KMS-11 (cell line): ENCODE results near the gene PDE11A.

Experiments
- H2AFZ ChIP-seq: fragments of 200-600 bp; sonication (generic); 2 replicates; pipeline ENCODE4 v1.6.1; 2016; ENCODE audit warnings: antibody characterized with exemption, mixed run types, low read depth
- H3K27ac ChIP-seq: fragments of 200-600 bp; sonication (generic); 2 replicates; pipeline ENCODE4 v1.6.1; 2016; ENCODE audit warnings: mild to moderate bottlenecking, mixed run types
- H3K27me3 ChIP-seq: fragments of 200-600 bp; sonication (generic); 2 replicates; pipeline ENCODE4 v1.6.1; 2017; ENCODE audit warnings: mild to moderate bottlenecking, low read depth, mixed run types, moderate library complexity; ENCODE audit not compliant: insufficient read depth
- H3K36me3 ChIP-seq: fragments of 200-600 bp; sonication (generic); 2 replicates; pipeline ENCODE4 v1.6.1; 2017; ENCODE audit warnings: mild to moderate bottlenecking, mixed run types; ENCODE audit not compliant: insufficient read depth
- H3K4me1 ChIP-seq: fragments of 200-600 bp; sonication (generic); 2 replicates; pipeline ENCODE4 v1.6.1; 2016; ENCODE audit warnings: mild to moderate bottlenecking, low read depth, mixed run types; ENCODE audit not compliant: poor library complexity, severe bottlenecking
- H3K4me2 ChIP-seq: fragments of 200-600 bp; sonication (generic); 2 replicates; pipeline ENCODE4 v1.7.0; 2016; ENCODE audit warnings: mild to moderate bottlenecking, mixed run types
- H3K4me3 ChIP-seq: fragments of 200-600 bp; sonication (generic); IDR thresholded peaks from 2 replicates; pipeline ENCODE4 v1.6.1; 2017; ENCODE audit warnings: low read depth, low read length, mixed read lengths; ENCODE audit not compliant: insufficient read depth
- H3K79me2 ChIP-seq: fragments of 200-600 bp; sonication (generic); 2 replicates; pipeline ENCODE4 v1.6.1; 2016; ENCODE audit warnings: low read depth, mixed run types; ENCODE audit not compliant: insufficient read depth
- H3K9ac ChIP-seq: fragments of 200-600 bp; sonication (generic); 2 replicates; pipeline ENCODE4 v1.6.1; 2016; ENCODE audit warnings: mild to moderate bottlenecking, mixed run types
- H4K20me1 ChIP-seq: fragments of 200-600 bp; sonication (generic); 2 replicates; pipeline ENCODE4 v1.6.1; 2016; ENCODE audit warnings: mild to moderate bottlenecking, mixed run types; ENCODE audit not compliant: insufficient read depth
- CTCF ChIP-seq: fragments of 200-600 bp; sonication (generic); conservative IDR thresholded peaks from 2 replicates; pipeline ENCODE4 v1.6.1; 2017; ENCODE audit warnings: low read depth, mild to moderate bottlenecking, antibody characterized with exemption, low read length, moderate library complexity, mixed read lengths

The PDE11A gene

GRCh38 chr2:177619986-177620385 is 452.6 kb downstream of the PDE11A start:
- TF ChIP-seq CTCF = no peak
- no peaks in the 10 kb centered on the region for H3K36me3 ChIP-seq
- peaks cover 4% of the 10 kb centered on the region for H3K4me1 ChIP-seq
- H3K79me2 ChIP-seq = no peaks in the 10 kb centered on the region
- no peak overlapping the region for H3K4me3 ChIP-seq
- no peak overlapping the region for H2AFZ ChIP-seq
- H3K9ac ChIP-seq = no peak overlapping the region
- no peaks in the 10 kb centered on the region for H4K20me1 ChIP-seq
- no peak overlapping the region for H3K27ac ChIP-seq
- H3K4me2 ChIP-seq = no peak overlapping the region
- H3K27me3 ChIP-seq = no peaks in the 10 kb centered on the region

- Histone ChIP-seq H3K27me3 (no peaks in the 10 kb centered on the region), H3K36me3 (no peaks in the 10 kb centered on the region), H3K79me2 (no peaks in the 10 kb centered on the region), H4K20me1 (no peaks in the 10 kb centered on the region), H2AFZ (peak overlapping the region; percentile 95), H3K27ac (no peak overlapping the region), H3K4me2 (peak overlapping the region; percentile 89), H3K4me3 (peak overlapping the region; percentile 13), H3K9ac (peak overlapping the region; percentile 83), H3K4me1 (peaks cover 4% of the 10 kb centered on the region)
- no peak for TF ChIP-seq CTCF
These were observed 453.1 kb downstream of the PDE11A start for GRCh38 chr2:177619461-177619860.

- peaks cover 4% of the 10 kb centered on the region for H3K4me1 ChIP-seq
- no peak for TF ChIP-seq CTCF
- no peaks in the 10 kb centered on the region for H3K36me3 ChIP-seq
- no peaks in the 10 kb centered on the region for H3K27me3 ChIP-seq
- H3K27ac ChIP-seq = peak overlapping the region; percentile 78
- peak overlapping the region; percentile 89 for H3K4me2 ChIP-seq
- H3K79me2 ChIP-seq = no peaks in the 10 kb centered on the region
- H3K9ac ChIP-seq = peak overlapping the region; percentile 83
- H4K20me1 ChIP-seq = no peaks in the 10 kb centered on the region
- peak overlapping the region; percentile 93 for H3K4me3 ChIP-seq
- peak overlapping the region; percentile 95 for H2AFZ ChIP-seq
These were observed 454.0 kb downstream of the PDE11A start for GRCh38 chr2:177618255-177619253.

- TF ChIP-seq CTCF = no peak
- no peaks in the 10 kb centered on the region for H3K27me3 ChIP-seq
- H3K27ac ChIP-seq = peak overlapping the region; percentile 78
- H3K36me3 ChIP-seq = no peaks in the 10 kb centered on the region
- peaks cover 4% of the 10 kb centered on the region for H3K4me1 ChIP-seq
- H3K79me2 ChIP-seq = no peaks in the 10 kb centered on the region
- no peak overlapping the region for H3K4me3 ChIP-seq
- H4K20me1 ChIP-seq = no peaks in the 10 kb centered on the region
- peak overlapping the region; percentile 89; the same call in 1 of the 2 replicates for H3K4me2 ChIP-seq
- H3K9ac ChIP-seq = peak overlapping the region; percentile 83
- peak overlapping the region; percentile 95; the same call in 1 of the 2 replicates for H2AFZ ChIP-seq
These were observed 454.7 kb downstream of the PDE11A start for GRCh38 chr2:177617849-177618248.
